HG03565 (cell line): ENCODE data around the gene PKIB.
"Not testable (repeated sequence)": the region's sequence is repeated elsewhere in the genome, so short reads cannot be mapped to it uniquely, and the experiment has no call there.

ENCODE experiments used
- ATAC-seq: cut with Tn5 transposase; IDR thresholded peaks from one replicate; pipeline ENCODE4 v1.9.1; 2021; ENCODE audit warnings: mild to moderate bottlenecking, moderate library complexity; ENCODE audit not compliant: unreplicated experiment

PKIB gene

DNA sequence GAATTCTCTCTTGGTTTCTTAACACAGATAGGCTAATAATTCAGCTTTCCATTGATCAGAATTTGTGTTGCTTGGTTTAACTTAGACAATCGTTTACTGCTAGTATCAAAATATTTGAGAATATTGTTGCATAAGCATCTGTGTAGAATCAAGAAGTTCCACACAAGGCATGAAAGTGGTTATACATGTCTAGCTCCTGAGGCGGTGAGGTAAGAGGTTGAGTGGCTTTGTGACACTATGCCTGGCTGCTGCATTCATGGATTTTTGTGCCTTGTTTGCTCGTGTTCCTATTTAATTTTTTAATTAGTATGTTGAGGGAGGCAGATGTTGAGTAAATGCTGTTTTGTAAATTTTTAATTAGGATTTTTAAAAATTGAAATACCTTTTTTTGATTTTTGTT lies 10.2 kb downstream of the PKIB start:
- ATAC-seq: no peak

DNA sequence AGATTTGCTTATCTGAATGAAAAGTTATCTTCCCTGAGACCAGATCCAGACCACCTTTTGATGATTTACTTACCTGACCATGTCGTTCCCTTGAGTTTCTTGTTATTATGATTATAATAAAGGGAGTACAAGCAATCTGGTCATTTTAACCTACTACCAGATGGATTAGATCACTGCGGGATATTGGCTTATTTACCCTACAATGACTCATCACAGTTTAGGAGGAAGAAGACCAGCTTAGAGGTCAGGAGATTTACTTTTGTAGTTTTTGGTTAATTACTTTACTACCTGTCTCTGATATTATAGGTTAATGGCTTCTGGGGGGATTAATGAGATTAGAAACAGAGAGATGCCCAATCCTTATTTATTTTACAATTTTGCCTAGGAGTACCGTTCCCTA lies 10.7 kb downstream of the PKIB start:
- ATAC-seq: no peak

DNA sequence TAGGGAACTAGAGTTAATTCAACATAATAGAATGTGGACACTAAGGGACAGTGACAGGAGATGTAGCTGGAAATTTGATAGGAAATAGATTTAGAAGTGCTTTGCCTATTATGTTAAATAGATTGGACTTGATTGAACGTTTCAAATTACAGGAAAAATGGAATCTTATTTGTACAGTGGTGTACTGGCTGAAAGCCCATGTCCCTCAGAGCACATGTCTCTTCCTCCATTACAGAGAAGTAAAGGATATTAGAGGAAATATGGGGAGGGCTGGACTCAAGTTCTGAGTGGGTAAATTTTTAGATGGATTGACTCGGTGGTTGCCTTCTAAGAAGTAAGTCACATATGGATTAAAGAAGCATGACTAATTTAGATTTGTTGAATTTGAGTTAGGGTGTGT lies 11.4 kb downstream of the PKIB start:
- no peak for ATAC-seq

DNA sequence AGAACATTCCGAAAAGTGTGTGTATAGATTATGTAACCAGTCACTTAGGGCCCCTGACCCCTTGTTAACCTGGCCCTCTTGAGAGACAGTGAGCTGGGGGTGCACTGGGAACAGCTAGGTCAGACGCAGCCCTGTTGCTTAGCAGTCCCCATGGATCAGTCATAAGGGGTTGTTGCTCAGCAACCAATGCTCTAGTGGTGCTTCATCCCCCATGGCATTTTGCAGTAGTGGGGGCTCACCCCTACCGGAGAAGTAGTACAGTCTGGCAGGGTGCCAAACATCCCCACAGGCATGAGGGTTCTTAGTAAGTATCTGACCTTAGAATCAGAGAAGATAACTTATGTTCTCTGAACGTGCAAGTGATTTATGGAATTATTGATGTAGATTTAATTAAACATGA lies 12.3 kb downstream of the PKIB start:
- ATAC-seq: no peak

DNA sequence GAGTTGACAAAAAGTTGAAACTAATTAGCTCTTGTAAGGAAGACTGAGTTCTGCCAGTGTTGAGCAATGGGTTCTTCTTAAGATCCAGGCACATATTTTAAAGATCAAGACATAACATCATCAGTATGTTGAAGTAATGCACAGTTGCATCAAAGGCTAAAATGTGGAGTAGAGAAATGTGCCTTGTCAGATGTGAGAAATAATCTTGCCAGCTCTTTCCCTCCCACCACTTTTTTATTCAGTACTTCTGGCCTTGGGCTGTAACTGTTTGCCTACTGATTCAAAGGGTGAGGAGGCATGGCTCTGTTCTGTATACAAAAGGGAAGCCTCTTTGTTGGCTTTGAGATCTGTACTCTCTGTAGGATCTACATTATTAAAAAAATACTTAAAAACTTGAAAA lies 13.1 kb downstream of the PKIB start:
- no peak for ATAC-seq

DNA sequence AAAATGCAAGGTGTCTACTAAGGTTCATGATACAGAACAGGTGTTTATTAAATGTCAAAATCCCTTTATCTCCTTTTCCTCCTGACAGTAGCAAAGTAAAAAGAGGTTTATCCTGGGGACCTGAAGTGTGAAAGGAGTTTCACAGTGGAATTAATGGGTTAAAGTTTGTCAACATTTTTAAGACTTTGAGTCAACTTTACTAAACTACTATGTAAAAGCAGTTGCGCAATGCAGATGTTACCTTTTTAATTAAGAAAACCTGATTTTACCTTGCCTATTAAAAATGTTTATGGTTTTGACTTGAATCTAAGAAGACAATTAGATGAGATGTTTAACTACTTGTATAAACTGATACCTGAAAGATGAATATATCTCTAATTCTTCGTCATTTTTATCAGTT lies 14.6 kb downstream of the PKIB start:
- no peak for ATAC-seq

DNA sequence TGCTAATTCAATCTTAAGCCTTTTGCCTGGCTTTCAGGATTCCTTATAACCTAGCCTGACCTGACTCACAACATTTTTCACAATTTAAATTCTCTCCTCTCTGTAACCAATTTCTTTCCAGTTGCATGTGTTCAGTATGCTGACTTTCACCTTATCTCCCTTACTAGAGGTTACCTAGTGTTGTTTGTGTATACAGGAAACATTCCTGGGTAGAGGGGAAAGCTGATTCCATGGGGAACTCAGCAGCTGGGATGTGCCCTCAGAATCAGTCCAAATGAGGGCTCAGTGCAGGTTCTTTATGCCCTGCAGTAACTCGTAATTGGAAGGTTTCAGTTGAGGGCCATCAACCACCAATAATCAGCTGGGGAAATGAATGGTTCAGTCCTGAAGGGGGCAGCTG lies 18.5 kb downstream of the PKIB start:
- no peak for ATAC-seq

DNA sequence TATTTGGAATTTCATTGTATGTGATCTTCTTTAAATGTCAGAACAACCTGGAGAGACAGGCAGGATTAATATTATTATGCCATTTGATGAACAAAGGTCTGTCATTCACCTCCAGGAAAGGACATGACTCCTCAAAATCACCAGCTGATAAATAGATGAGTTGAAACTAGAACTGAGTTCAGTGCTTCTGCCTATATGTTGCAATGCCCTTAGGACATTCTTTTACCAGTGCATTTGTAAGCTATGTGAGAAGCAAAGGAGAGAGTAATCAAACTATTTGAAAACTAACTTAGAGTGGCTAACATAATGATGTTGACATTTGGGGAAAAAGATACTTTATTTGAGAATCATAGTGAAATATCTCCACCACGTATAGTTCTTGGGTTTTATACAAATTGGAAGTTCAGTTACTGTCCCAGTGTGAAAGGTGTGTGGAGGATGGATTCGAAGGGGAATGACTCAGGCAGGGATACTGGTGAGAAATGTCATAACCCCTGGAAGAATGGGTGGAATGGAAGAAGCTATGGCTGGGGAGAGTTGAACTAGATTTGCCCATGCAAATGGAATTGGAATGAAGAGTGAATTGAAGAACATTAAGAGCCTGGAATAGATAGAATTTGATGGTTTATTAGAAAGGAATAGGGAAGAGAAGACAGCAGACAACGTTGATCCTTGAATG lies 21.5 kb downstream of the PKIB start:
- ATAC-seq: no peak

DNA sequence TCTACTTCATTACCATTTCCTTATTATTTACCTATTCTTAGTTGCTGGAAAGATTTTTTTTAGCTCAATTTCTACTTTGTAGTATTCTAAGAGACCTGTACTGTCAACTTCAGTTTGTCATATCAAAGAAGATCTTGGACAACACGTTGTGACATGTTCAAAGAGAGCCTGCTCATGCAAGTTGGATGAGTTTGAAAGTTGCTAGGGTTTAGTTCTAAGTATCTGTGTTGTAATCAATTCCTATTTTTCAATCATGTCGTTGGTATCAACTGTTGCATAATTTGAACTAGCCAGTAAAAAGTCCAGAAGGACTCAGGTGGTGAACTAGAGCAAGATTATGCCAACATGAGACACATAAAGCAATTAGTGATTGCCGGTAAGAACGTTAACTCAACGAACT lies 30.2 kb downstream of the PKIB start:
- no peak for ATAC-seq

DNA sequence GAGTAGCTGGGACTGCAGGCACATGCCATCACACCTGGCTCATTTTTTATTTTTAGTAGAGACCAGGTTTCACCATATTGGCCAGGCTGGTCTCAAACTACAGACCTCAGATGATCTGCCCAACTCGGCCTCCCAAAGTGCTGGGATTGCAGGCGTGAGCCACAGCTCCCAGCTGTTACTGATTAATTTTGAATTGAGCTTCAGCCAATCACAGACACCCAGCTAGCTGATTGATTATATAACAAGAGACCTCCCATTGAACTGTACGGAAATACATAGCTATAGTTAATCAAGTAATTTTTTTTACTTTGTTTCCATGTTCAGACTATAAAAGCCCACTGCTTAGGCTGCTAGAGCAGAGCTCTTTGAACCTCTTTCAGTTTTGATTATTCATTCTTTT lies 31.6 kb downstream of the PKIB start:
- no peak for ATAC-seq

DNA sequence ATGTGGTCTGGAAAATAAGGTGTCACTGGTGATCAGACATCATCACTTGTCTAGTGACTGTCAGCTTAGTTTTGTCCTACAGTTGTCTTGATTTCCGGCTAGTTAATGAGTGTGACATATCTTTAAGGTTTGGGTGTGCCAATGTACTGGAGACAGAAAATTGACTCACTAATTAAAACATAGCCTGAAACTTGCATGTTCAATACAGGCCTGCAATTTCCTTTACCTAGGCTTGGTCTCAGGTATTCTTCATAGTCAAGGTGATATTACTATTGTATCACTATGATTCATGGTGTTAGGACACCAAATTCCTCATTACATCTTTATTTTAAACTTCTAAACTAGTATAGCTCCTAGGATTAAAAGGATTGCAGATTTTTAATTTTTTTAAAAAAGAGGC lies 32.4 kb downstream of the PKIB start:
- ATAC-seq: not testable (repeated sequence)

DNA sequence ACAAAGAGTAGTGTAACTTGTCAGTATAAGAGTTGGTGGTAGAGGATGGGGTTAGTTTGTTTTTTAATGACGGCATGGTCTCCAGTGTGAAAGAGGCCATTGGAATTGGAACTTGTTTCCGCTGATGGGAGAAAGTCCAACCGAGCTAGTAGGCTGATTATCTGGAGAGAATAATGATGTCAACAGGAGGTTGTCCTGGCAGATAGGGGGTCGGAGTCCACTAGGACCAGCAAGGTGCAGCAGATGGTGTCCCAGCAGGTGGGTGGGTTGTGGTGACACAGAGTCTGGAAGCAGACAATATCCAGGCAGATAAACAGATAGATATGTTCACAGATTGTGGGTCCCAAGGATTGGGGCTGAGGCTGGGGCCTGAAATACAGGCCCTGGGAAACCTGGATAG lies 35.1 kb downstream of the PKIB start:
- no peak for ATAC-seq

DNA sequence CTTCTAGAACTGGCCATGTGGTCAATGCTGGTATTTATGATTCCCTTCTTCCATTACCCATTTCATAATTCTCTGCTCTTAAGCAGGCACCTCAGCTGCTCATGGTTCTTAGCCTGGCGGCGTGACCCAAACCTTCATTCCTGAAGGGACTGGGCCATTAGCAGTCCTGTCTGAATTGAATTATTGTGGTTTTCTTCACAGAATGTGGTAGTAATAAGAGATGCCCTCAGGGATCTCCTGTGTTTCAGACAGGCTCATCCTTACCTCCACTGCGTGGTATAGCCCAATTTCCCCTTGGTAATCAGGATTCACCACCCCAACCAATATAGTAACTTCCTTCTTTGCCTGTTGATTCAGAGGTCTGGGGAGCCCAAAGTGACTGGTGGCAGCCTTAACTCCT lies 37.6 kb downstream of the PKIB start:
- no peak for ATAC-seq

DNA sequence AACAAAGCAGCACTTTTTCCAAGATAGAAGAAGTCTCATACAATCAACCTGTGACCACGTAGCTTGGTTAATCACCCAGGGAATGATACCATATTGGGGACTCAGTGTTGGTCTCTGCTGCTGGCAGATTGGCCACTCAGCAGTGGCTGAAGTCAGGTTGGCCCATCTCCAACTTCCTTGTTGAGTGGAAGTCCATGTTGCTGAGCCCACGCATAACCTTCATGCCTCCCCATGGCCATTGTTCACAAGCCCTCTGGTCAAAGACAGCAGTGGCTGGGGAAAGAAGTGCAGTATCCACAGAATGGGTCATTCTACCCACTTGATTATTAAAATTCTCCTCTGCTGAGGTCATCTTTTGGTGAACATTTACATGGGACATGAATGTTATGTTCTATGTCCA lies 38.5 kb downstream of the PKIB start:
- no peak for ATAC-seq

DNA sequence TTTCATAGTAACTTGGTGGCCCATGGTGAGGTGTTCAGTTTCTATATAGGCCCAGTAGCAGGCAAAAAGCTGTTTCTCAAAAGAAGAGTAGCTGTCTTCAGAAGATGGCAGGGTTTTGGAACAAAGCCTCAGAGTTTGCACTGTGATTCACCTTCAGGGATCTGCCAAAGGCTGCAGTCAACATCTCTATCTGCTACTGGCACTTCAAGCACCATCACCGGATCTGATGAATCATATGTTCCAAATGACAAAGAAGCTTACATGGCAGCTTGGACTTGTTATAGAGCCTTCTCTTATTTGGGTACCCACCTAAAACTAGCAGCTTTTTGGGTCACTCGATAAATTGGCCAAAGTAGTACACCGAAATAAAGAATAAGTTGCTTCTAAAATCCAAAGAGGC lies 39.5 kb downstream of the PKIB start:
- ATAC-seq: no peak

DNA sequence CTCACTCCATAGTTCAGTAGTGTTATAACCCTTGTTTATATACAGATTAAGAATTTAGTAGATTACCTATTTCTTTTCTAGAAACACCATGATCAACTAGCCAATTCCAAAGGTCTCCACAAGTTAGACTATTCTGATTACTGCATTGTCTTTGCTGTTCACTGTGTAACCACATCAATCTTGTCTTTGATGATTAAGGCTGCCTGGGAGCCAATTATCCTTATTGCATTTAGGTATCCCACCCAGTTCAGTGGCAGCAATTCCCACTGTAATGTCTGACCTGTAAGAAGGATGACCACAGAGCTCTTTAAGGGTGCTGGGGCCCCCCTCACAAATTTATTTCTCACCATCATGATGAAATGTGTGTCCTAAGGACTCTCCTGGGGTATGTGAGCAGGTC lies 40.2 kb downstream of the PKIB start:
- no peak for ATAC-seq

DNA sequence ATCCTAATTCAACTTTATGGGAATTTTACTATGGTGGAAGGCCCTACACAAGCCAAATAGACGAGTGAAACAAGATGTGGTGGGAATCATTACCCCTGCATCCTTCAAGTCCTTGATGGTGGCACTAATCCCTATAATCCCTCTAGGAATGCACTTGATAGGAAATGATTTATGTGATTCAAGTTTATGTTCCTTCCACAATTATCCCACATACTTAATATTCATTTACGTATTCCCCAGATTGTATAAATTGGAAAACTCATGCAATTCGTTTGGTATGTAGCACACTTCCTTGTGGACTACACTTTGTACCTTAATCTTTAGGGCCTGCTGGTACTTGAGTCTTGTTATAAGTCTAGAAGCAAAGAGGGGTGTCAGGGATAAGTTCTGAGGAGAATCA lies 40.8 kb downstream of the PKIB start:
- no peak for ATAC-seq

DNA sequence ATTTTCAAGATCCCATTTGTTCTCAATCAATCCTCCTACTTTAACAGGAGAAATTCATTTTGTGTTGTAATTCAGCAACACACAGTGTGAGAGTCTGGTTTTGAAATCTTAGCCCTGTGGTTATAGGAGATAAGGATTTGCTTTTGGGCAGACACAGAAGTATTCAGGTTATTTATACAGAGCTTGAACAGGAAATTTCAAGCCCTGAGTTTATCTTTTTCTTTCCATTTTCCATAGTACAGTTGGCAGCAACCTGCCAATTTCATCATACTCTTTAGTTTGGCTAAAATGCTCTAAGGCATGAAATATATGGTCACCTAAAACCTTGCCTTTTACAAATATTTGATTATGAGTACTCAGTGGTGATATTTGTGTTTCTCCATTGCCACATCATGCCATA lies 41.4 kb downstream of the PKIB start:
- no peak for ATAC-seq

DNA sequence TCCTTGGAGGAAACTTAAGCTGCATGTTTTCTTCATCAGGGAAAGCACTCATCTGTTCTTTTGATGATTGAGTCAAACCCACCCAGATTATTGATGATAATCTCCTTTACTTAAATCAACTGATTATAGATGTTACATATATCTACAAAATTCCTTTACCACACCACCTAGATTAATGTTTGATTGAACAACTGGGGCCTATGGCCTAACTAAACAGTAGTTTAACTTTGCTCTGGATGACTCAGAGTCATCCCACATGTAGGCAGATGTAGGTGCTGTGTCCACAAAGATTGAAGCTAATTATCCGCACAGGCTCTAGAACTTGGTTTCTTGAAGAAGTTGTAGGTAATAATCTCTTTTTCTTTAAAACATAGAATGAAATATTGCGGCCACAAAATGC lies 42.2 kb downstream of the PKIB start:
- no peak for ATAC-seq

DNA sequence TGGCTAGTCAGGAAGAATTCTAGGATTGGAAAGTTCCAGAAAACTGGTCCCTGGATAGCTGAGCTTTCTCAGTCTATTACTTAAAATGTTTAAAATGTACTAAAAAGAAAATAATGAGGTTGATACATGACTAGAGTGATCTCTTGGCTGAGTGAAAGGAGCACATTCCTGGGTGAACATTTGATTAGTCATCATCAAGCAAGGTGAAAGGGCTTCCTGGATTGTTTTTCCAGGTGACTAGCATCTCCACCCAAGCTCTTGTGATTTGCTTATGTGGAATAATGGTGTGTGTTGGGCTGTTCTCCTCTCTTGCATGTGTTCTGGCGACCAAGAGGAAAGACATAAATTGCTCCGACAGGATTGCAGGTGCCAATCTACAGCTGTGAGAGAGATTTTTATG lies 42.9 kb downstream of the PKIB start:
- ATAC-seq: no peak

DNA sequence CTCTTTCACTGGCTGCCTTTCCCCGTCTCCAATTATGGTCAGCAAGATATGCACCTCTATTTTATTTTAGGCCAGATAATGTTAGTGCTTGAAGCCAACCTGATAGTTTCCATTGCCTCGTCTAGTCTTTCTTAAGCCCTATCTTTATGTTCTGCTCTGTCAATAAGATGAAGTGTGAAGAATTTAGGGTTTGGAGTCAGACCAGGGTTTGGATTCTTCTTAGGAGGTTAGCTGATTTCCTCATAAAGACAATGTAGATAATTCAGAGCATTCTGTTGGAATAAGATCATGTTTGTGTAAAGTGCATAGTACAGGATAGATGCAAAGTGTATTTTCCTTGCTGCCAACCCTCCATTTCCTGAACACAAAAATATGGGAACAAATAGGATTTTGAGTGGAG lies 43.8 kb downstream of the PKIB start:
- ATAC-seq: no peak

DNA sequence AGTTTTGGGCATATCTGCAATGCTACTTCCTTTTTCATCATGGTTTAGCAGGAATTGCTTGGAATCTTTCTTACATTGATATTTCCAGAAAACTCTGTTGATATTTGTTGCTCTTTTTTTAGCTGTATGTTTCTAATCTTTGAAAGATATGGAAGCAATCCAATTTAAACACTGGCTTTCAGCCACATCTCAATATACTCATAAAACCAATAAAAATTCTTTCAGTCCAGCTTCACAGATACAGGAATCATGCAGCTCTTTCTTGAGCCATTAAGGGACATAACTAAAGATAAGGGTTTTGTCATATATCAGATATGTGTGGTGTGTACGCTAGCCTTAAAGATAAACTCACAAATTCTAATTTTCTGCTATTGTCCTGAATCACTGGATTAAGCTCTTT lies 47.4 kb downstream of the PKIB start:
- no peak for ATAC-seq

DNA sequence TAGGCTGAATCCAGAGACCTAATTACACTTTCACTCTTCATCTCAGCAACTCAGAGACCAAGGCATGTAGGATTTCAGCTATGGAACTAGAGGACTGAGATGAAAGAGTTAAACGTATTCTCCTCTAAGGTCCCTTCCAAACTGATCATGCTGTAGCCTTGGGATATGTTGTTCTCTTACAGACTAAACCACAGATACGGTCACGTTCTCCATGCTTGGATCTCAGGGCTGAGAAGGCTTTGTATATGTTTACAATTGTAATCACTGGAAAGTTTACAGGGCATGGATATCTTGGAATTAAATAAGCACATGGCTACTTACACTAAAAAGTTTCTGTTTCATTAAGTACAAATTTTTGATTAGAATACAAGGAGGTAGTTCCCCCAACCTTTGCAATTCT lies 50.1 kb downstream of the PKIB start:
- ATAC-seq: no peak

DNA sequence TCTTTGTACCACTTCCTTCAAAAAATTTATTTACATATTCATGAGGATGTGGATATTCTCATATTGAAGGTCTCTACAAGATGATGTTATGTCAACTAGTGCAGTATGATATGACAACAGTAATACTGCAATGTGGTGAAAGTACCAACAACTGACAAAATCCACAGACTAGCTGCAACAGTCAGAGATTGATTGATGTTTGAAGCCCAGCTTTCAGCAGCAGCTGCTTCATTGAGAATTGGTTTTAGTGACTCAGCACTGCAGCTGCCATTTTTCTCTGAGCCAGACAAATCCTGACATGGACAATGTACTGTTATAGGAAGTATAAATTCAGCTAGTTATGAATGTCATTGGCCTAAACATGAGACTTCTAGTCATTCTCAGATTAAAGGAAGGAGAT lies 53.8 kb downstream of the PKIB start:
- ATAC-seq: no peak
